Measurements from ENCODE around the gene RUNX2.

DNA sequence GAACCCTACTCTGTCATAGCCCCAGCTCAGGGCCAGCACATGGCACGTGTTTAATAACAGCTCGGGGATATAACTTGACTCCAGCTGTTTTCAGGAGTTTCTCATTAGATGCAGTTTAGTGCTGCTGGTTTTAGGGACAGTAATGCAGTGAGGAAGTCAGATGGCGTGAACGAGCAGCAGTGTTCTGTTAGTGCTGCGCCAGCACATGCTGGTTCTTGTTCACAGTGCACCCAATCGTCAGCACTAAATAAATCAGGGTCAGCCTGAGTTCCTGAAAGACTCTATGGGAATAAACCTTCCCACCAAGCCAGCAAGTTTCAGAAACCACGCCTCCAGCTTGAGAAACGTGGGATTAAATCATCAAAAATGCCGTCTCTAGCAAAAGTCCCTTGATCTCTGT, 285.5 kb downstream of the RUNX2 start:
- TF ChIP-seq, protein P1, sequence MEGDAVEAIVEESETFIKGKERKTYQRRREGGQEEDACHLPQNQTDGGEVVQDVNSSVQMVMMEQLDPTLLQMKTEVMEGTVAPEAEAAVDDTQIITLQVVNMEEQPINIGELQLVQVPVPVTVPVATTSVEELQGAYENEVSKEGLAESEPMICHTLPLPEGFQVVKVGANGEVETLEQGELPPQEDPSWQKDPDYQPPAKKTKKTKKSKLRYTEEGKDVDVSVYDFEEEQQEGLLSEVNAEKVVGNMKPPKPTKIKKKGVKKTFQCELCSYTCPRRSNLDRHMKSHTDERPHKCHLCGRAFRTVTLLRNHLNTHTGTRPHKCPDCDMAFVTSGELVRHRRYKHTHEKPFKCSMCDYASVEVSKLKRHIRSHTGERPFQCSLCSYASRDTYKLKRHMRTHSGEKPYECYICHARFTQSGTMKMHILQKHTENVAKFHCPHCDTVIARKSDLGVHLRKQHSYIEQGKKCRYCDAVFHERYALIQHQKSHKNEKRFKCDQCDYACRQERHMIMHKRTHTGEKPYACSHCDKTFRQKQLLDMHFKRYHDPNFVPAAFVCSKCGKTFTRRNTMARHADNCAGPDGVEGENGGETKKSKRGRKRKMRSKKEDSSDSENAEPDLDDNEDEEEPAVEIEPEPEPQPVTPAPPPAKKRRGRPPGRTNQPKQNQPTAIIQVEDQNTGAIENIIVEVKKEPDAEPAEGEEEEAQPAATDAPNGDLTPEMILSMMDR (IDR thresholded peaks at IDR 0.05) = no peak
- TF ChIP-seq EZH2 (IDR thresholded peaks at IDR 0.05; ENCODE audit: borderline replicate concordance, insufficient read depth, low read depth, low read length, poor library complexity, severe bottlenecking) = no peak
